ENCODE results near the gene CCL1. TPM values are rescaled to one million over a fixed set of nuclear protein-coding genes. Genes with fewer than 3 reads are reported as not detected.

The CCL1 gene
- total and polyA plus RNA-seq, 2 donors (not counting 1 experiment from before 2014, with no cell fraction given): not detected

GRCh38 chr17:34387566-34387965 is 24.5 kb upstream of the CCL1 start:
- no peak overlapping the region for H3K4me2 ChIP-seq (replicated peaks; ENCODE audit: low read depth, low read length, poor library complexity, severe bottlenecking)
- WGBS (ENCODE audit: insufficient coverage): 86% methylated on average over 3 of the region's 5 CpGs

More at GRCh38 chr17:34387566-34387965, 24.5 kb upstream of the CCL1 start:
- Histone ChIP-seq H3K4me1 (ENCODE audit: control insufficient read depth in 2 of 2, insufficient read depth in 2 of 2, low read length in 2 of 2) (peaks cover 3 to 20% of the 10 kb centered on the region in 2 donors), H4K20me1 (ENCODE audit: control insufficient read depth, insufficient read depth, low read length, poor library complexity, severe bottlenecking) (no peaks in the 10 kb centered on the region), H3K27me3 (replicated peaks in 1 of 4; ENCODE audit: control extremely low read depth in 1 of 4, control insufficient read depth in 3 of 4, insufficient read depth in 4 of 4, low read length in 3 of 4) (peaks cover 0 to 4% (median 0%) of the 10 kb centered on the region in 4 experiments), H3K9ac (ENCODE audit: low read length) (no peak overlapping the region), H2AFZ (ENCODE audit: insufficient read depth, low read depth, low read length, poor library complexity, severe bottlenecking) (no peak overlapping the region), H3K36me3 (replicated peaks in 1 of 2; ENCODE audit: control extremely low read depth in 1 of 2, control insufficient read depth in 1 of 2, extremely low read depth in 1 of 2, insufficient read depth in 2 of 2, low read length in 1 of 2) (no peaks in the 10 kb centered on the region), H3K4me3 (ENCODE audit: control extremely low read depth in 1 of 5, extremely low read depth in 1 of 5, insufficient read depth in 1 of 5, low read depth in 2 of 5, low read length in 4 of 5) (no peak overlapping the region), H3K79me2 (ENCODE audit: control insufficient read depth, insufficient read depth, low read length) (no peaks in the 10 kb centered on the region), H3K9me3 (ENCODE audit: control extremely low read depth in 1 of 3, control insufficient read depth in 2 of 3, insufficient read depth in 1 of 3, low read length in 2 of 3) (no peaks in the 10 kb centered on the region), H3K27ac (ENCODE audit: low read length in 2 of 2) (no peak overlapping the region)
- TF ChIP-seq CTCF (IDR thresholded peaks at IDR 0.05) (no peak), EZH2 (IDR thresholded peaks at IDR 0.05; ENCODE audit: borderline replicate concordance, insufficient read depth, low read depth, low read length, poor library complexity, severe bottlenecking) (no peak)
- Mint-ChIP-seq H3K4me3 (no peak overlapping the region), H3K9me3 (ENCODE audit: insufficient read depth) (no peaks in the 10 kb centered on the region), H3K27me3 (peaks cover 8% of the 10 kb centered on the region), H3K27ac (no peak overlapping the region), H3K4me1 (peaks cover 13% of the 10 kb centered on the region)
- ATAC-seq (ENCODE audit: low read depth): no peak
- intact Hi-C loops (cut with micrococcal nuclease): no loop called here
- ChIA-PET CTCF (interaction anchor here (1.0 to 1.4 kb wide), 3 partner anchors 10 to 33 kb away, joined by 3 read pairs; no protein-coding TSS in a partner anchor), POLR2A (no interaction called here)
- DNase-seq: no peak

Data from B cell (primary cell).